ENCODE measurements around the gene P2RY11.

P2RY11 gene

GRCh38 chr19:10089801-10090375, 21.6 kb upstream of the P2RY11 start:
- no peak for DNase-seq
- TF ChIP-seq EZH2 (optimal IDR thresholded peaks at IDR 0.05; ENCODE audit: low read depth, low read length) (no peak), CTCF (IDR thresholded peaks at IDR 0.05; ENCODE audit: low read length) (no peak), EZH2phosphoT487 (IDR thresholded peaks at IDR 0.05; ENCODE audit: low read length) (no peak)
- Histone ChIP-seq H3K9me2 (replicated peaks; ENCODE audit: insufficient read depth, low read length) (no peaks in the 10 kb centered on the region), H3K36me3 (replicated peaks; ENCODE audit: insufficient read depth, low read length) (no peaks in the 10 kb centered on the region), H3K4me2 (ENCODE audit: low read depth, low read length) (no peak overlapping the region), H4K20me1 (ENCODE audit: insufficient read depth, low read length) (no peaks in the 10 kb centered on the region), H3K27me3 (replicated peaks; ENCODE audit: insufficient read depth, low read length) (no peaks in the 10 kb centered on the region), H3K27ac (ENCODE audit: low read length) (no peak overlapping the region), H3K9ac (ENCODE audit: low read length) (no peak overlapping the region), H3K4me3 (ENCODE audit: low read length) (no peak overlapping the region), H3K4me1 (ENCODE audit: low read length) (0 out of 2 replicates have a peak, but pooled peaks cover 4% of the 10 kb centered on the region), H3K79me2 (ENCODE audit: low read length) (peaks cover 12% of the 10 kb centered on the region; the same call in 1 of the 2 replicates), H3F3A (ENCODE audit: insufficient read depth, low read length) (peaks cover 5% of the 10 kb centered on the region; the same call in 1 of the 2 replicates), H3K9me3 (replicated peaks; ENCODE audit: insufficient read depth, low read length) (no peaks in the 10 kb centered on the region), H2AFZ (ENCODE audit: low read length) (no peak overlapping the region)

- TF ChIP-seq EZH2 (optimal IDR thresholded peaks at IDR 0.05; ENCODE audit: low read depth, low read length) (no peak), EZH2phosphoT487 (IDR thresholded peaks at IDR 0.05; ENCODE audit: low read length) (no peak), CTCF (IDR thresholded peaks at IDR 0.05; ENCODE audit: low read length) (no peak)
- H3K79me2 ChIP-seq (ENCODE audit: low read length), result peaks cover 11% of the 10 kb centered on the region; the same call in 1 of the 2 replicates
- no peaks in the 10 kb centered on the region for H3K9me2 ChIP-seq (replicated peaks; ENCODE audit: insufficient read depth, low read length)
- no peak overlapping the region for H3K27ac ChIP-seq (ENCODE audit: low read length)
- H3K4me2 ChIP-seq (ENCODE audit: low read depth, low read length), result no peak overlapping the region
- no peak overlapping the region for H3K4me3 ChIP-seq (ENCODE audit: low read length)
- H4K20me1 ChIP-seq (ENCODE audit: insufficient read depth, low read length), result no peaks in the 10 kb centered on the region
- no peak overlapping the region for H3K9ac ChIP-seq (ENCODE audit: low read length)
- no peak overlapping the region for H2AFZ ChIP-seq (ENCODE audit: low read length)
- H3K4me1 ChIP-seq (ENCODE audit: low read length), result peaks cover 10% of the 10 kb centered on the region
- no peaks in the 10 kb centered on the region for H3K36me3 ChIP-seq (replicated peaks; ENCODE audit: insufficient read depth, low read length)
- no peak for DNase-seq
- no peaks in the 10 kb centered on the region for H3K9me3 ChIP-seq (replicated peaks; ENCODE audit: insufficient read depth, low read length)
- no peaks in the 10 kb centered on the region for H3K27me3 ChIP-seq (replicated peaks; ENCODE audit: insufficient read depth, low read length)
- peaks cover 4% of the 10 kb centered on the region; the same call in 1 of the 2 replicates for H3F3A ChIP-seq (ENCODE audit: insufficient read depth, low read length)
Measured at GRCh38 chr19:10091370-10091687, 20.2 kb upstream of the P2RY11 start.

- Histone ChIP-seq H3K27ac (ENCODE audit: low read length) (no peak overlapping the region), H3K9me3 (replicated peaks; ENCODE audit: insufficient read depth, low read length) (no peaks in the 10 kb centered on the region), H3K9me2 (replicated peaks; ENCODE audit: insufficient read depth, low read length) (no peaks in the 10 kb centered on the region), H3K36me3 (replicated peaks; ENCODE audit: insufficient read depth, low read length) (no peaks in the 10 kb centered on the region), H3K4me1 (ENCODE audit: low read length) (peaks cover 11% of the 10 kb centered on the region), H3F3A (ENCODE audit: insufficient read depth, low read length) (peaks cover 4% of the 10 kb centered on the region; the same call in 1 of the 2 replicates), H3K79me2 (ENCODE audit: low read length) (0 out of 2 replicates have a peak, but pooled peaks cover 3% of the 10 kb centered on the region), H4K20me1 (ENCODE audit: insufficient read depth, low read length) (no peaks in the 10 kb centered on the region), H3K27me3 (replicated peaks; ENCODE audit: insufficient read depth, low read length) (no peaks in the 10 kb centered on the region), H2AFZ (ENCODE audit: low read length) (no peak overlapping the region), H3K4me3 (ENCODE audit: low read length) (no peak overlapping the region), H3K9ac (ENCODE audit: low read length) (no peak overlapping the region), H3K4me2 (ENCODE audit: low read depth, low read length) (no peak overlapping the region)
- no peak for TF ChIP-seq EZH2phosphoT487 (IDR thresholded peaks at IDR 0.05; ENCODE audit: low read length)
- no peak for TF ChIP-seq CTCF (IDR thresholded peaks at IDR 0.05; ENCODE audit: low read length)
- no peak for TF ChIP-seq EZH2 (optimal IDR thresholded peaks at IDR 0.05; ENCODE audit: low read depth, low read length)
- DNase-seq, result no peak
Measured at GRCh38 chr19:10091895-10092641, 19.4 kb upstream of the P2RY11 start.
